SK-N-MC (cell line): ENCODE results near the gene FURIN.

Experiments used
- DNase-seq: peaks from one replicate; pipeline ENCODE4 v3.0.0-alpha.2; 2011; ENCODE audit warnings: low read depth, low spot score
- H3K27ac ChIP-seq: fragments of 200-600 bp; sonication (generic); 2 replicates; pipeline ENCODE4 v1.5.1; 2016; ENCODE audit warnings: mixed run types
- H3K36me3 ChIP-seq: fragments of 200-600 bp; sonication (generic); 2 replicates; pipeline ENCODE4 v1.6.1; 2017; ENCODE audit warnings: antibody characterized with exemption, low read length, mixed read lengths; ENCODE audit not compliant: insufficient read depth
- H3K4me3 ChIP-seq: fragments of 200-600 bp; sonication (generic); 2 replicates; pipeline ENCODE4 v1.5.1; 2016
- H3K9ac ChIP-seq: fragments of 200-600 bp; sonication (generic); 2 replicates; pipeline ENCODE4 v1.8.0; 2017; ENCODE audit warnings: mixed run types, mixed read lengths; ENCODE audit not compliant: insufficient read length
- H3K9me3 ChIP-seq: fragments of 200-600 bp; sonication (generic); 2 replicates; pipeline ENCODE4 v1.6.1; 2017; ENCODE audit warnings: low read depth, mild to moderate bottlenecking, antibody characterized with exemption, low read length, moderate library complexity, mixed read lengths
- EZH2 ChIP-seq: fragments of 200-600 bp; sonication (generic); IDR thresholded peaks from one replicate; pipeline ENCODE4 v1.6.1; 2017; ENCODE audit warnings: antibody characterized with exemption
- FOXP2 ChIP-seq: optimal IDR thresholded peaks from 2 replicates; pipeline ENCODE3; 2011; ENCODE audit warnings: mild to moderate bottlenecking, moderate library complexity; ENCODE audit not compliant: insufficient read depth; ENCODE audit errors: extremely low read length, control extremely low read depth
- POLR2AphosphoS5 ChIP-seq: IDR thresholded peaks from 2 replicates; pipeline ENCODE4 v1.6.1; 2012; ENCODE audit warnings: mild to moderate bottlenecking, low read depth, low read length, borderline replicate concordance

The FURIN gene

GRCh38 chr15:90929246-90930019 lies 61.0 kb downstream of the FURIN start:
- DNase-seq: no peak
- no peaks in the 10 kb centered on the region for H3K9me3 ChIP-seq
- H3K27ac ChIP-seq: peak overlapping the region; percentile 89
- H3K36me3 ChIP-seq: no peaks in the 10 kb centered on the region
- TF ChIP-seq FOXP2 (no peak), POLR2AphosphoS5 (no peak), EZH2 (no peak)
- H3K9ac ChIP-seq: peak overlapping the region; percentile 86
- peak overlapping the region; percentile 87 for H3K4me3 ChIP-seq

- H3K9me3 ChIP-seq: no peaks in the 10 kb centered on the region
- TF ChIP-seq EZH2 (no peak), POLR2AphosphoS5 (no peak), FOXP2 (no peak)
- peak overlapping the region; percentile 99 for H3K4me3 ChIP-seq
- DNase-seq: no peak
- no peaks in the 10 kb centered on the region for H3K36me3 ChIP-seq
- H3K27ac ChIP-seq: peak overlapping the region; percentile 89
- H3K9ac ChIP-seq: peak overlapping the region; percentile 92
Measured at GRCh38 chr15:90930861-90931574, 62.6 kb downstream of the FURIN start.

DNA sequence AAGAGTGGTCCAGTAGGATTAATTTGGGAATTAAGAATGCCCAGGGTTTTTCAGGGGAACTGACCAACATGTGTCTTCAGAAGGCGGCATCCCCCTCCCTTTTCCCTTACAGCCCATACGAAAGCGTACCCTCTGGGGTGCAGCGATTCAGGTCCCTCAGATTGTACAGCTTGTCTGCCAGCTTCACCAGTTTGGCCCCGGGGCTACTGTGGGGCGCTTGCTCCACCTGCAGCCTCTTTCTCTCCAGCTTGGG lies 63.1 kb downstream of the FURIN start:
- TF ChIP-seq EZH2: no peak
- TF ChIP-seq POLR2AphosphoS5: no peak
- no peak for TF ChIP-seq FOXP2
- peak overlapping the region; percentile 92 for H3K9ac ChIP-seq
- H3K36me3 ChIP-seq: no peaks in the 10 kb centered on the region; the same call in 1 of the 2 replicates
- DNase-seq: no peak
- no peak overlapping the region; the same call in 1 of the 2 replicates for H3K27ac ChIP-seq
- H3K9me3 ChIP-seq: no peaks in the 10 kb centered on the region
- H3K4me3 ChIP-seq: peak overlapping the region; percentile 99

DNA sequence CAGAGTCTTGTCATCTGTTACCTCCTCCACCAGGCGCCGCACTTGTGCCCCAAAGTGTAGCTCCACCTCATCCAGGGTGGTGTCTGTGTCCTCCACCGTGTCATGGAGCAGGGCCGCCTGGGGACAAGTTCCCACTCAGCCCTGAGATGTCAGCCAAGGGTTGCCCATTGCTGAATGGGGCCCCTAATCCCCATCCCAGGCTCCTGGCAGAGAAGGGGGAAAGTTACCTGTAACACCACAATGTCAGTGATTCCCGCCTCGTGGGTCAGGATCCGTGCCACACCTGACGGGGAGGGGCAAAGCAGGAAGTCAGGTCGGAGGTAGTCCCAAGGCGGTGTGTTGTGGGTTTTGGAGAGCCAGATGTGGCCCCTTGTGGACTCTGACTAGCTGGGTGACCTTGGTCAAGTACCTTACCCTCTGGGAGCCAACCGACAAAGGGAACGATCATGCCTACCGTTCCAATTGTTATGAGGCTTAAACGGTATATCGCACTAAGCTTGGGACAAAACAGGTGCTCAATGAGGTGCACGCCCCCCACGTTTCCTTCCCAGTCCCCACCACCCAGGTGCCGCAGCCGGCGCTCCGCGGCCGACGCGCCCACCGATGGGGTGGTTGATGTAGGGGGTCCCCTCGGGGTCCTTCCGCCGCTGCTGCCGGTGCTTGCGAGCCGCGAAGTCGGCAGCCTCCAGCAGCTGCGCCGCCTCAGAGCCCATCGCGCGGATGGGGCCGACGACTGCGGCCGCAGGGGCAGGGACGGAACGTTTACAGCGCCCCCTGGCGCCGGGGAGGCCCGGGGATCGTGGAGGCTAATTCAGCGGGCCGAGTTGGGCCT lies 63.7 kb downstream of the FURIN start, which contains the start of gene HDDC3:
Gene HDDC3 (minus strand): TSS at position 722 of the 832 bp plus-strand sequence. CDS start 9 bp downstream, at position 713.
- no peak for TF ChIP-seq EZH2
- peak; percentile 76 for TF ChIP-seq POLR2AphosphoS5
- H3K27ac ChIP-seq: no peak within 1 kb of the TSS; the same call in 1 of the 2 replicates
- H3K9me3 ChIP-seq: no peaks in the 10 kb centered on the region
- H3K4me3 ChIP-seq: peak within 1 kb of the TSS; percentile 99
- no peaks in the 10 kb centered on the region; the same call in 1 of the 2 replicates for H3K36me3 ChIP-seq
- H3K9ac ChIP-seq: peak within 1 kb of the TSS; percentile 92
- no peak for DNase-seq

DNA sequence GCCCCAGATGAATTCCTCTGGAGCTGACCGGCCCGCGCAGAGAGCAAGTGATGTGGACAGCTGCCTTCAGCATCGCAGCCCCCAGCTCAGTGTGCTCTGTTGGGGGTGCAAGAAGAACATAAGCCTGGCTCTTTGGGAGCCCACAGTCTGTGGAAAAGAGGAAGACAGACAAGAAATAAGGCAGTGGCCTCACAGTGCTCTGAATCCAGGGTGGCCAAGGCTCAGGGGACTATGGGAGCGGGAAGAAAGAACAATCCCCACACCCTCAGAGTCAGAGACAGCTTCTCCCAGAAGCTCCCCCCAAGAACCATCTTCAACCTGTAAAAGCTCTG lies 64.2 kb downstream of the FURIN start:
- no peaks in the 10 kb centered on the region for H3K9me3 ChIP-seq
- H3K36me3 ChIP-seq: no peaks in the 10 kb centered on the region; the same call in 1 of the 2 replicates
- TF ChIP-seq POLR2AphosphoS5 (no peak), FOXP2 (no peak), EZH2 (no peak)
- no peak for DNase-seq
- H3K27ac ChIP-seq: no peak overlapping the region
- H3K9ac ChIP-seq: peak overlapping the region; percentile 92
- peak overlapping the region; percentile 99 for H3K4me3 ChIP-seq
